ENCODE data around the gene GRIK4.

The GRIK4 gene

GRCh38 chr11:120632579-120632978 is 121.0 kb downstream of the GRIK4 start:
- no peaks in the 10 kb centered on the region for H3K36me3 ChIP-seq (ENCODE audit: insufficient read depth, insufficient read length, low read length)
- no peaks in the 10 kb centered on the region for H3K9me3 ChIP-seq (ENCODE audit: insufficient read depth, low read length)
- TF ChIP-seq SUZ12 (IDR thresholded peaks at IDR 0.05; ENCODE audit: extremely low read depth, insufficient read depth, insufficient read length) (no peak), ZNF274 (IDR thresholded peaks at IDR 0.05; ENCODE audit: low read depth, low read length) (no peak), YY1 (IDR thresholded peaks at IDR 0.05; ENCODE audit: insufficient read depth, insufficient read length) (no peak)
- peaks cover 9% of the 10 kb centered on the region for H3K4me1 ChIP-seq (ENCODE audit: insufficient read depth, insufficient read length)
- H3K9ac ChIP-seq (ENCODE audit: insufficient read length, low read depth) = no peak overlapping the region
- no peak for DNase-seq (ENCODE audit: low read depth, low spot score)
- H3K4me3 ChIP-seq (ENCODE audit: insufficient read length, low read depth) = no peak overlapping the region
- peaks cover 16% of the 10 kb centered on the region for H3K27me3 ChIP-seq (ENCODE audit: insufficient read depth, insufficient read length)

GRCh38 chr11:120633616-120634393 is 122.3 kb downstream of the GRIK4 start:
- Histone ChIP-seq H3K4me3 (ENCODE audit: insufficient read length, low read depth) (no peak overlapping the region), H3K36me3 (ENCODE audit: insufficient read depth, insufficient read length, low read length) (no peaks in the 10 kb centered on the region), H3K4me1 (ENCODE audit: insufficient read depth, insufficient read length) (peaks cover 9% of the 10 kb centered on the region), H3K9me3 (ENCODE audit: insufficient read depth, low read length) (no peaks in the 10 kb centered on the region), H3K9ac (ENCODE audit: insufficient read length, low read depth) (no peak overlapping the region), H3K27me3 (ENCODE audit: insufficient read depth, insufficient read length) (peaks cover 20% of the 10 kb centered on the region)
- TF ChIP-seq YY1 (IDR thresholded peaks at IDR 0.05; ENCODE audit: insufficient read depth, insufficient read length) (no peak), SUZ12 (IDR thresholded peaks at IDR 0.05; ENCODE audit: extremely low read depth, insufficient read depth, insufficient read length) (no peak), ZNF274 (IDR thresholded peaks at IDR 0.05; ENCODE audit: low read depth, low read length) (no peak)
- no peak for DNase-seq (ENCODE audit: low read depth, low spot score)

- Histone ChIP-seq H3K9me3 (ENCODE audit: insufficient read depth, low read length) (no peaks in the 10 kb centered on the region), H3K36me3 (ENCODE audit: insufficient read depth, insufficient read length, low read length) (no peaks in the 10 kb centered on the region), H3K4me1 (ENCODE audit: insufficient read depth, insufficient read length) (peaks cover 9% of the 10 kb centered on the region), H3K4me3 (ENCODE audit: insufficient read length, low read depth) (no peak overlapping the region), H3K9ac (ENCODE audit: insufficient read length, low read depth) (no peak overlapping the region), H3K27me3 (ENCODE audit: insufficient read depth, insufficient read length) (peaks cover 29% of the 10 kb centered on the region)
- TF ChIP-seq YY1 (IDR thresholded peaks at IDR 0.05; ENCODE audit: insufficient read depth, insufficient read length) = no peak
- no peak for TF ChIP-seq SUZ12 (IDR thresholded peaks at IDR 0.05; ENCODE audit: extremely low read depth, insufficient read depth, insufficient read length)
- no peak for DNase-seq (ENCODE audit: low read depth, low spot score)
These were observed 123.2 kb downstream of the GRIK4 start for GRCh38 chr11:120634706-120635105.

DNA sequence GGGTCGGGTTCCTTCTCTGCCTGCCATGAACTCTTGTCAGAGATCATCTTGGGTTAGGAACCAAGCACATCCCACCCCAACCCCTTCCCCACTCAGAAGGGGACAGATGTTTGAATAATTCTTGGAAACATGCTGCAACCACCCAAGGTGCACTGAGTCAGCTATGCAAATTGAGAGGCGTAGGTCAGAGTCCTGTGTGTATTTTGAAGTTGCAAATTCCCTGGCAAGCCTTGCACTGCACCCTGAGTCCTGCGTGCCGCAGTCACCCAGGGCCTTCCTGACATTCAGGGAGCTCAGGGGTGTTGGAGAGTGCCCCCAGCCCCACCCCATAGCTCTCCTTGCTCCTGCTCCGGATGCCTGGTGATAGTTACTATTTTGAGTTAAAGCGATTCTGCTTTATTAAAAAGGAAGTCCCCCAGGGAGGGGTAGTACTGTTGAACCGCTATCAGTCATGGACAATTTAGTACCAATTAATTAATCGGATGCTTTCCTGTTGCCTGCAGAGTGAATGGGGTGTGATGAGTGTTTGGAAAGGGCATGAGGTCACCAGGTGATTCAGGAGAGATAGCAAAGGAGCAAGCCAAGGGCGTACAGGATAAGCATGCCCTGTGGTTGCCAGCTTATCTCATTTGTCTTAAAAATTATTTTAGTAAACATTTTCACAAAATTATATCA is 123.7 kb downstream of the GRIK4 start:
- Histone ChIP-seq H3K4me3 (ENCODE audit: insufficient read length, low read depth) (no peak overlapping the region), H3K9ac (ENCODE audit: insufficient read length, low read depth) (no peak overlapping the region), H3K27me3 (ENCODE audit: insufficient read depth, insufficient read length) (peaks cover 34% of the 10 kb centered on the region), H3K9me3 (ENCODE audit: insufficient read depth, low read length) (no peaks in the 10 kb centered on the region), H3K36me3 (ENCODE audit: insufficient read depth, insufficient read length, low read length) (no peaks in the 10 kb centered on the region), H3K4me1 (ENCODE audit: insufficient read depth, insufficient read length) (peaks cover 9% of the 10 kb centered on the region)
- TF ChIP-seq YY1 (IDR thresholded peaks at IDR 0.05; ENCODE audit: insufficient read depth, insufficient read length) (no peak), SUZ12 (IDR thresholded peaks at IDR 0.05; ENCODE audit: extremely low read depth, insufficient read depth, insufficient read length) (no peak), ZNF274 (IDR thresholded peaks at IDR 0.05; ENCODE audit: low read depth, low read length) (no peak)
- no peak for DNase-seq (ENCODE audit: low read depth, low spot score)

DNA sequence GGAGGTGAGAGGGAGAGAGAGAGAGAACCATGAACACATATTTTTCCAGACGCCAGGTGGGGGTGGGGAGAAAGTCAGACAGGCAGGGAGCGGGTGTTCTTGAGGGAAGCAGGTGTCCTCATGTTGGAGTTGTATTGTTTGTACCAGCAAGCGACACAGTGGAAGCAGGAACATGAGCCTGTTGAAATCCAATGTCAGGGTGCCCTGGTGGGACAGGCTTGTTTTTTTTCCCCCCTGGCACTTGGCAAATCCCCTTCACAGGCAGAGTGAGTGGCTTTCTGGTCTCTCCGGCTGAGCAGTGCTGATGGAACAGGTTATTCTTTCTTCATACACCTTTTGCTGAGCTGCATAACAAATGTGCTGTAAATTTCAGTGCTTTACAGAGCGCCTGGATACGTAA is 125.6 kb downstream of the GRIK4 start:
- no peak for DNase-seq (ENCODE audit: low read depth, low spot score)
- Histone ChIP-seq H3K4me3 (ENCODE audit: insufficient read length, low read depth) (no peak overlapping the region), H3K9me3 (ENCODE audit: insufficient read depth, low read length) (no peaks in the 10 kb centered on the region), H3K9ac (ENCODE audit: insufficient read length, low read depth) (no peak overlapping the region), H3K4me1 (ENCODE audit: insufficient read depth, insufficient read length) (peaks cover 4% of the 10 kb centered on the region), H3K27me3 (ENCODE audit: insufficient read depth, insufficient read length) (peaks cover 53% of the 10 kb centered on the region), H3K36me3 (ENCODE audit: insufficient read depth, insufficient read length, low read length) (no peaks in the 10 kb centered on the region)
- TF ChIP-seq ZNF274 (IDR thresholded peaks at IDR 0.05; ENCODE audit: low read depth, low read length) (no peak), SUZ12 (IDR thresholded peaks at IDR 0.05; ENCODE audit: extremely low read depth, insufficient read depth, insufficient read length) (no peak)

DNA sequence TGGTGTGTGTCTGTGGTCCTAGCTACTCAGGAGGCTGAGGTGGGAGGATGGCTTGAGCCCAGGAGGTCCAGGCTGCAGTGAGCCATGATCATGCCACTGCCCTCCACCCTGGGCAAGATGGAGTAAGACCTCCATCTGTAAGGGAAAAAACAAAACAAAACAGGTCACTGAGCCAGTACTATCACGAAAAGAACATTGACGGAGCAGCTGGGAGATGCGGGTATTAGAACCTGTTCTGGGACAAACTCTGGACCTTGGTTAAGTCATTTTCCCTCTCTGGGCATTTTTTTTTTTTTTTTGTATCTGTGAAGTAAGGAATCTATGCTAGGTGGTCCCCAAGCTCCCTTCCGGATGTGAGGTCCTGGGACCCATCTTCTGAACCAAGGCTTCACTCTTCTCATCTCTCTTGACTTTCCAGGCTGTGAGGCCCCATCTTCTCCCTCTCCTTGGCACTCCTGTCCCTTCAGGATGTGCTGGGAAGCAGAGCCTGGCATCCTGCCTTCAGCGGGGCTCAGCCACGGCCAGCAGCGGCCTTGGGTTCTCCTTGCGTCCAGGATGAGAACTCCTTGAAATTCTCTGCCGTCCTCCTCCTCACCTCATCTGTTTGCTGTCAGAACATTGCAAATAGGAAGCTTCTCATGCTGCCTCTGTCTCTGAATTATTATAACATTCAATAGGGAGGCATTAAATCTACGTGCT is 130.8 kb downstream of the GRIK4 start:
- Histone ChIP-seq H3K4me3 (ENCODE audit: insufficient read length, low read depth) (no peak overlapping the region), H3K36me3 (ENCODE audit: insufficient read depth, insufficient read length, low read length) (no peaks in the 10 kb centered on the region), H3K9ac (ENCODE audit: insufficient read length, low read depth) (no peak overlapping the region), H3K9me3 (ENCODE audit: insufficient read depth, low read length) (no peaks in the 10 kb centered on the region), H3K27me3 (ENCODE audit: insufficient read depth, insufficient read length) (peaks cover 89% of the 10 kb centered on the region), H3K4me1 (ENCODE audit: insufficient read depth, insufficient read length) (peaks cover 6% of the 10 kb centered on the region)
- no peak for DNase-seq (ENCODE audit: low read depth, low spot score)
- TF ChIP-seq YY1 (IDR thresholded peaks at IDR 0.05; ENCODE audit: insufficient read depth, insufficient read length) = no peak
- no peak for TF ChIP-seq SUZ12 (IDR thresholded peaks at IDR 0.05; ENCODE audit: extremely low read depth, insufficient read depth, insufficient read length)
- TF ChIP-seq ZNF274 (IDR thresholded peaks at IDR 0.05; ENCODE audit: low read depth, low read length) = no peak

DNA sequence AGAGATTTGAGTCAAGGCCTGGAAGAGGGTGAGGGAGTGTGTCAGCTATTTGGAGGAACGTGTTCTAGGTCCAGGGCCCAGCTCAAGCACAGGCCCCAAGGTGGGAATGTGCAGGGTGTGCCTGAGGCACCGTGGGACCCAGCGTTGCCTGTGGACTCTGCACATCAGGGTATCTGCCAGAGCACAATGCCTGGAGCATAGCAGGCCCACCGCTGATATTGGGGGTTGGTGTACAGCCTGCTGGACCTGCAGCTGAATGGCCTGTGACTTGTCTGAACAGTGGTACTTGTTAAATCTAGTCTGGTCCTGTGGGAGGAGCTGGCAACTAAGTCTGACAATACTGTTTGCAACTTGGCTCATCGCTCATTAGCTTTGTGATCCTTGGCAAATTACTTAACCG is 131.7 kb downstream of the GRIK4 start:
- Histone ChIP-seq H3K27me3 (ENCODE audit: insufficient read depth, insufficient read length) (peaks cover 94% of the 10 kb centered on the region), H3K4me1 (ENCODE audit: insufficient read depth, insufficient read length) (peaks cover 6% of the 10 kb centered on the region), H3K9me3 (ENCODE audit: insufficient read depth, low read length) (no peaks in the 10 kb centered on the region), H3K9ac (ENCODE audit: insufficient read length, low read depth) (no peak overlapping the region), H3K4me3 (ENCODE audit: insufficient read length, low read depth) (no peak overlapping the region), H3K36me3 (ENCODE audit: insufficient read depth, insufficient read length, low read length) (no peaks in the 10 kb centered on the region)
- TF ChIP-seq YY1 (IDR thresholded peaks at IDR 0.05; ENCODE audit: insufficient read depth, insufficient read length) (no peak), SUZ12 (IDR thresholded peaks at IDR 0.05; ENCODE audit: extremely low read depth, insufficient read depth, insufficient read length) (no peak), ZNF274 (IDR thresholded peaks at IDR 0.05; ENCODE audit: low read depth, low read length) (no peak)
- no peak for DNase-seq (ENCODE audit: low read depth, low spot score)

Measured in NT2/D1 (cell line).